ENCODE results near the gene FBXL17.

The FBXL17 gene

GRCh38 chr5:108373426-108373825 is 8.5 kb downstream of the FBXL17 start:
- DNase-seq (ENCODE audit: low read depth) = no peak

- no peak for DNase-seq (ENCODE audit: low read depth)
These were observed 9.5 kb downstream of the FBXL17 start for GRCh38 chr5:108372369-108372768.

GRCh38 chr5:108371263-108371662 is 10.6 kb downstream of the FBXL17 start:
- DNase-seq (ENCODE audit: low read depth) = no peak

GRCh38 chr5:108369167-108369566 is 12.7 kb downstream of the FBXL17 start:
- DNase-seq (ENCODE audit: low read depth) = no peak

GRCh38 chr5:108367679-108368334 is 14.1 kb downstream of the FBXL17 start:
- DNase-seq (ENCODE audit: low read depth) = no peak

- DNase-seq (ENCODE audit: low read depth) = no peak
These were observed 15.4 kb downstream of the FBXL17 start for GRCh38 chr5:108366500-108366899.

- no peak for DNase-seq (ENCODE audit: low read depth)
These were observed 20.1 kb downstream of the FBXL17 start for GRCh38 chr5:108361771-108362170.

- no peak for DNase-seq (ENCODE audit: low read depth)
These were observed 20.7 kb downstream of the FBXL17 start for GRCh38 chr5:108361239-108361638.

GRCh38 chr5:108360280-108360679 is 21.6 kb downstream of the FBXL17 start:
- DNase-seq (ENCODE audit: low read depth) = no peak

- no peak for DNase-seq (ENCODE audit: low read depth)
These were observed 25.6 kb downstream of the FBXL17 start for GRCh38 chr5:108356286-108356685.

GRCh38 chr5:108353087-108353486 is 28.8 kb downstream of the FBXL17 start:
- DNase-seq (ENCODE audit: low read depth) = no peak

GRCh38 chr5:108345541-108346171 is 36.2 kb downstream of the FBXL17 start:
- DNase-seq (ENCODE audit: low read depth) = no peak

GRCh38 chr5:108344103-108344822 is 37.6 kb downstream of the FBXL17 start:
- DNase-seq (ENCODE audit: low read depth) = no peak

GRCh38 chr5:108341866-108342265 is 40.0 kb downstream of the FBXL17 start:
- no peak for DNase-seq (ENCODE audit: low read depth)

- DNase-seq (ENCODE audit: low read depth) = no peak
These were observed 41.8 kb downstream of the FBXL17 start for GRCh38 chr5:108340131-108340530.

GRCh38 chr5:108339220-108339619 is 42.7 kb downstream of the FBXL17 start:
- no peak for DNase-seq (ENCODE audit: low read depth)

- no peak for DNase-seq (ENCODE audit: low read depth)
These were observed 47.7 kb downstream of the FBXL17 start for GRCh38 chr5:108334225-108334624.

GRCh38 chr5:108326982-108327381 is 54.9 kb downstream of the FBXL17 start:
- no peak for DNase-seq (ENCODE audit: low read depth)

- DNase-seq (ENCODE audit: low read depth) = no peak
These were observed 57.0 kb downstream of the FBXL17 start for GRCh38 chr5:108324886-108325285.

GRCh38 chr5:108321341-108321740 is 60.6 kb downstream of the FBXL17 start:
- DNase-seq (ENCODE audit: low read depth) = no peak

GRCh38 chr5:108320231-108320630 is 61.7 kb downstream of the FBXL17 start:
- DNase-seq (ENCODE audit: low read depth) = no peak

- no peak for DNase-seq (ENCODE audit: low read depth)
These were observed 66.1 kb downstream of the FBXL17 start for GRCh38 chr5:108315829-108316228.

- no peak for DNase-seq (ENCODE audit: low read depth)
These were observed 69.6 kb downstream of the FBXL17 start for GRCh38 chr5:108312258-108312657.
